Measurements from ENCODE around the gene PRKG1. TPM values are rescaled to one million over a fixed set of nuclear protein-coding genes. Genes with fewer than 3 reads are reported as not detected.

PRKG1 gene
- total and polyA plus RNA-seq, 2 experiments from 2014 or later = 18.2 to 21.1 TPM

- TF ChIP-seq, protein P1, sequence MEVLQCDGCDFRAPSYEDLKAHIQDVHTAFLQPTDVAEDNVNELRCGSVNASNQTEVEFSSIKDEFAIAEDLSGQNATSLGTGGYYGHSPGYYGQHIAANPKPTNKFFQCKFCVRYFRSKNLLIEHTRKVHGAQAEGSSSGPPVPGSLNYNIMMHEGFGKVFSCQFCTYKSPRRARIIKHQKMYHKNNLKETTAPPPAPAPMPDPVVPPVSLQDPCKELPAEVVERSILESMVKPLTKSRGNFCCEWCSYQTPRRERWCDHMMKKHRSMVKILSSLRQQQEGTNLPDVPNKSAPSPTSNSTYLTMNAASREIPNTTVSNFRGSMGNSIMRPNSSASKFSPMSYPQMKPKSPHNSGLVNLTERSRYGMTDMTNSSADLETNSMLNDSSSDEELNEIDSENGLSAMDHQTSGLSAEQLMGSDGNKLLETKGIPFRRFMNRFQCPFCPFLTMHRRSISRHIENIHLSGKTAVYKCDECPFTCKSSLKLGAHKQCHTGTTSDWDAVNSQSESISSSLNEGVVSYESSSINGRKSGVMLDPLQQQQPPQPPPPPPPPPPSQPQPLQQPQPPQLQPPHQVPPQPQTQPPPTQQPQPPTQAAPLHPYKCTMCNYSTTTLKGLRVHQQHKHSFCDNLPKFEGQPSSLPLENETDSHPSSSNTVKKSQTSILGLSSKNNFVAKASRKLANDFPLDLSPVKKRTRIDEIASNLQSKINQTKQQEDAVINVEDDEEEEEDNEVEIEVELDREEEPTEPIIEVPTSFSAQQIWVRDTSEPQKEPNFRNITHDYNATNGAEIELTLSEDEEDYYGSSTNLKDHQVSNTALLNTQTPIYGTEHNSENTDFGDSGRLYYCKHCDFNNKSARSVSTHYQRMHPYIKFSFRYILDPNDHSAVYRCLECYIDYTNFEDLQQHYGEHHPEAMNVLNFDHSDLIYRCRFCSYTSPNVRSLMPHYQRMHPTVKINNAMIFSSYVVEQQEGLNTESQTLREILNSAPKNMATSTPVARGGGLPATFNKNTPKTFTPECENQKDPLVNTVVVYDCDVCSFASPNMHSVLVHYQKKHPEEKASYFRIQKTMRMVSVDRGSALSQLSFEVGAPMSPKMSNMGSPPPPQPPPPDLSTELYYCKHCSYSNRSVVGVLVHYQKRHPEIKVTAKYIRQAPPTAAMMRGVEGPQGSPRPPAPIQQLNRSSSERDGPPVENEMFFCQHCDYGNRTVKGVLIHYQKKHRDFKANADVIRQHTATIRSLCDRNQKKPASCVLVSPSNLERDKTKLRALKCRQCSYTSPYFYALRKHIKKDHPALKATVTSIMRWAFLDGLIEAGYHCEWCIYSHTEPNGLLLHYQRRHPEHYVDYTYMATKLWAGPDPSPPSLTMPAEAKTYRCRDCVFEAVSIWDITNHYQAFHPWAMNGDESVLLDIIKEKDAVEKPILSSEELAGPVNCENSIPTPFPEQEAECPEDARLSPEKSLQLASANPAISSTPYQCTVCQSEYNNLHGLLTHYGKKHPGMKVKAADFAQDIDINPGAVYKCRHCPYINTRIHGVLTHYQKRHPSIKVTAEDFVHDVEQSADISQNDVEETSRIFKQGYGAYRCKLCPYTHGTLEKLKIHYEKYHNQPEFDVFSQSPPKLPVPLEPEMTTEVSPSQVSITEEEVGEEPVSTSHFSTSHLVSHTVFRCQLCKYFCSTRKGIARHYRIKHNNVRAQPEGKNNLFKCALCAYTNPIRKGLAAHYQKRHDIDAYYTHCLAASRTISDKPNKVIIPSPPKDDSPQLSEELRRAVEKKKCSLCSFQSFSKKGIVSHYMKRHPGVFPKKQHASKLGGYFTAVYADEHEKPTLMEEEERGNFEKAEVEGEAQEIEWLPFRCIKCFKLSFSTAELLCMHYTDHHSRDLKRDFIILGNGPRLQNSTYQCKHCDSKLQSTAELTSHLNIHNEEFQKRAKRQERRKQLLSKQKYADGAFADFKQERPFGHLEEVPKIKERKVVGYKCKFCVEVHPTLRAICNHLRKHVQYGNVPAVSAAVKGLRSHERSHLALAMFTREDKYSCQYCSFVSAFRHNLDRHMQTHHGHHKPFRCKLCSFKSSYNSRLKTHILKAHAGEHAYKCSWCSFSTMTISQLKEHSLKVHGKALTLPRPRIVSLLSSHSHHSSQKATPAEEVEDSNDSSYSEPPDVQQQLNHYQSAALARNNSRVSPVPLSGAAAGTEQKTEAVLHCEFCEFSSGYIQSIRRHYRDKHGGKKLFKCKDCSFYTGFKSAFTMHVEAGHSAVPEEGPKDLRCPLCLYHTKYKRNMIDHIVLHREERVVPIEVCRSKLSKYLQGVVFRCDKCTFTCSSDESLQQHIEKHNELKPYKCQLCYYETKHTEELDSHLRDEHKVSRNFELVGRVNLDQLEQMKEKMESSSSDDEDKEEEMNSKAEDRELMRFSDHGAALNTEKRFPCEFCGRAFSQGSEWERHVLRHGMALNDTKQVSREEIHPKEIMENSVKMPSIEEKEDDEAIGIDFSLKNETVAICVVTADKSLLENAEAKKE (CRISPR knock-in tag; IDR thresholded peaks at IDR 0.05) = no peak
These were observed 176.8 kb downstream of the PRKG1 start (continued) for GRCh38 chr10:51251110-51251509.

DNA sequence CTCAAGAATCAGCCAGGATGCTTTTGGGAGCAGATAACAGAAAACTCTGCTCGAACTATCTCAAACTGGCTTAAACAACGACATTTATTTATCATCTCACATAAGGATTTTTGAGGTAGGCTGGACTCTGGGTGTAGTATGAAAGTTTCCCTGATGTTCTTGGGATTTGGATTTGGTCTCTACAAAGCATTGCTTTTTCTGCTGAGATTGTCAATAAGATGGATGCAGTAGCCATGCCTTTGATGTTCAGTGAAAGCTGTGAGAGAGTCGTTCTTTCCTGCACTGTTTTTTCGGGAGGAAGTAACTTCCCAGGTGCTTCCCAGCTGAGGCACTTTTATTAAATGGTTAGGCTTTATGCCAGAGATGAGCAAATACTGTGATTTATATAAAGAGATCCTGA is 181.1 kb downstream of the PRKG1 start:
- Mint-ChIP-seq H3K4me1 (peaks cover 72% of the 10 kb centered on the region), H3K36me3 (ENCODE audit: low read depth) (no peaks in the 10 kb centered on the region), H3K27ac (no peak overlapping the region; the same call in 1 of the 2 replicates), H3K4me3 (no peak overlapping the region), H3K9me3 (no peaks in the 10 kb centered on the region), H3K27me3 (ENCODE audit: insufficient read depth, low read depth, poor library complexity) (peaks cover 2% of the 10 kb centered on the region)
- Histone ChIP-seq H3K4me2 (no peak overlapping the region), H3F3A (replicated peaks; ENCODE audit: low read depth) (no peaks in the 10 kb centered on the region), H3K4me1 (ENCODE audit: insufficient read depth) (peaks cover 56% of the 10 kb centered on the region), H3K36me3 (ENCODE audit: insufficient read depth) (no peaks in the 10 kb centered on the region), H3K79me2 (replicated peaks; ENCODE audit: insufficient read depth) (no peaks in the 10 kb centered on the region), H3K27me3 (ENCODE audit: insufficient read depth) (no peaks in the 10 kb centered on the region), H3K4me3 (no peak overlapping the region), H3K9me2 (ENCODE audit: insufficient read depth) (no peaks in the 10 kb centered on the region), H3K27ac (ENCODE audit: low read depth) (no peak overlapping the region), H2AFZ (no peak overlapping the region), H4K20me1 (replicated peaks; ENCODE audit: insufficient read depth) (no peaks in the 10 kb centered on the region)
- ATAC-seq = no peak
- no peak for DNase-seq (ENCODE audit: low spot score)
- no peak for TF ChIP-seq POLR2AphosphoS5 (IDR thresholded peaks at IDR 0.05; ENCODE audit: low read depth)
- TF ChIP-seq STAT1 (IDR thresholded peaks at IDR 0.05; ENCODE audit: unreplicated experiment) = no peak
- TF ChIP-seq, protein P2, sequence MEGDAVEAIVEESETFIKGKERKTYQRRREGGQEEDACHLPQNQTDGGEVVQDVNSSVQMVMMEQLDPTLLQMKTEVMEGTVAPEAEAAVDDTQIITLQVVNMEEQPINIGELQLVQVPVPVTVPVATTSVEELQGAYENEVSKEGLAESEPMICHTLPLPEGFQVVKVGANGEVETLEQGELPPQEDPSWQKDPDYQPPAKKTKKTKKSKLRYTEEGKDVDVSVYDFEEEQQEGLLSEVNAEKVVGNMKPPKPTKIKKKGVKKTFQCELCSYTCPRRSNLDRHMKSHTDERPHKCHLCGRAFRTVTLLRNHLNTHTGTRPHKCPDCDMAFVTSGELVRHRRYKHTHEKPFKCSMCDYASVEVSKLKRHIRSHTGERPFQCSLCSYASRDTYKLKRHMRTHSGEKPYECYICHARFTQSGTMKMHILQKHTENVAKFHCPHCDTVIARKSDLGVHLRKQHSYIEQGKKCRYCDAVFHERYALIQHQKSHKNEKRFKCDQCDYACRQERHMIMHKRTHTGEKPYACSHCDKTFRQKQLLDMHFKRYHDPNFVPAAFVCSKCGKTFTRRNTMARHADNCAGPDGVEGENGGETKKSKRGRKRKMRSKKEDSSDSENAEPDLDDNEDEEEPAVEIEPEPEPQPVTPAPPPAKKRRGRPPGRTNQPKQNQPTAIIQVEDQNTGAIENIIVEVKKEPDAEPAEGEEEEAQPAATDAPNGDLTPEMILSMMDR (conservative IDR thresholded peaks at IDR 0.05; ENCODE audit: low read depth in 2 of 2) = no peak
- TF ChIP-seq JUNB (IDR thresholded peaks at IDR 0.05; ENCODE audit: unreplicated experiment) = no peak
- TF ChIP-seq, protein P1 (CRISPR knock-in tag; IDR thresholded peaks at IDR 0.05) = no peak
- TF ChIP-seq, protein P3, sequence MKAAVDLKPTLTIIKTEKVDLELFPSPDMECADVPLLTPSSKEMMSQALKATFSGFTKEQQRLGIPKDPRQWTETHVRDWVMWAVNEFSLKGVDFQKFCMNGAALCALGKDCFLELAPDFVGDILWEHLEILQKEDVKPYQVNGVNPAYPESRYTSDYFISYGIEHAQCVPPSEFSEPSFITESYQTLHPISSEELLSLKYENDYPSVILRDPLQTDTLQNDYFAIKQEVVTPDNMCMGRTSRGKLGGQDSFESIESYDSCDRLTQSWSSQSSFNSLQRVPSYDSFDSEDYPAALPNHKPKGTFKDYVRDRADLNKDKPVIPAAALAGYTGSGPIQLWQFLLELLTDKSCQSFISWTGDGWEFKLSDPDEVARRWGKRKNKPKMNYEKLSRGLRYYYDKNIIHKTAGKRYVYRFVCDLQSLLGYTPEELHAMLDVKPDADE (IDR thresholded peaks at IDR 0.05) = no peak
- no peak for TF ChIP-seq NANOG (IDR thresholded peaks at IDR 0.05; ENCODE audit: borderline replicate concordance)

Measured in GM23338 (cell line).